Right ventricle myocardium inferior (tissue), 1 donor: ENCODE data around the gene GC. TPM values are rescaled to one million over a fixed set of nuclear protein-coding genes. Genes with fewer than 3 reads are reported as not detected.

Experiments
- ATAC-seq: fragments of 200-7000 bp; cut with Tn5 transposase; one replicate; pipeline ENCODE4 v1.9.1; 2020; ENCODE audit warnings: mild to moderate bottlenecking, moderate library complexity
- DNase-seq: peaks from one replicate; pipeline ENCODE4 v3.0.0; 2021; ENCODE audit errors: missing footprints
- intact Hi-C: fragments of 100-400 bp; cut with DNase I; formaldehyde crosslinking; loops from one replicate; pipeline ENCODE4 v1.11.0; 2022
- total RNA-seq: library from RNA; stranded (reverse); fragmentation: NEBNext Ultra II Directional; extraction: Animal tissue kit (Norgen Biotek cat#: 25700); gene quantifications from one replicate; pipeline ENCODE4 v1.2.1, GENCODE V29; 2021
- donor health status: DM: no; HTN: yes; CAD: no; lungs with severe emphysema.

Gene GC
- total RNA-seq, 1 donor from 2014 or later = not detected

DNA sequence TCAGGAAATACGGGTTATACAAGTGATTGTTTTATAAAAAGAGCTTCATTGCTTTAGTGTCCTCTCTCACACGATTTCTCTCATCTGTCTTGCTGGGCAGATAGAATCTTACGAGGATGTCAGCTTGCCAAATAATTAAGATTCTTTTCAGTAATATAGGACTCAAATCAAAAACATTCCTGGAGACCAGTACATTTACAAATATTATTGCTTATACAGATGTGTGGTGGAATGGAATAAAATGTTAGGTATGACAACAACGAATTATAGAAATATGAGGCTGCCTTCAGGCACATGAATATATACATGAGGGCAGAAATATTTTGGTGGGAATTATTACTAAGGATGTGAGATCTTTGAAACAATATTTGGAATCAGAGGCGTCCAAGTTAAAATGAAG, 88.9 kb downstream of the GC start:
- DNase-seq = no peak
- intact Hi-C loops = no loop called here
- no peak for ATAC-seq

DNA sequence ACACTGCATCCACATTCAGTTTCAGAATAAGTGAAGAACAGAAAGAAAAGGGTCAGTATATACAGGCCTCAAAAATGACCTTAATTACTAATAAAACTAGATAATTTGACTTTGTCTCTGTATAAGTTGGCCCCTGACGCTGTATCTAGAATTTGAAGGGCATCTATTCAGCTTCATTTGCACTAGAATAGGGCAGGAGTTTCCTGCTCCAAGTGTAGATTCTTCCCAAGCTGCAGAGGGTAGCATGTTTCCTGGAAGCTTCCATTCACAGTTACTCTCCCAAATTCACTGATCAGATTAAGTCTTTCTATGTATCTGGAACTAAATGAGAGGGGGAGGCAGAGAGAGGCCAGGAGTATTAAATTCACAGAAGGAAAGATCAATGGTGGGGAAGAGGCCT, 90.9 kb downstream of the GC start:
- DNase-seq (no peak), ATAC-seq (no peak)
- intact Hi-C loops = no loop called here

DNA sequence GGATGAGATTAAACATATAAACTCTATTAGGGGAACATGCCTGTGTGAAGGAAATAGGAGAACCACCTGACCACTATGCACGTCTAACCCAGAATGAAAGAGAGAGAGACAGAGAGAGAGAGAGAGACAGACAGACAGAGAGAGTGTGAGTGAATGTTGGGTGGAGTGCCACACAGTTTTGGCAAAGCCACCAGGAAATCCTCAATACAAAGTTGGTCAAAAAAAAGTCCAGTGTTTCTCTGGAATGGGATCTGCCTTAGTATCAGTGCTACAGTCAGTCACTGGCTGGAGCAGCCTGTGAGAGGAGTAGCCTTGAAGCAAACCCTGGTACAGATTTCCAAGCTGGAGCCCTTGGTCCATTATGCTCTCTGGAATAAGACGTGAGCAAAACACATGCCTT, 91.7 kb downstream of the GC start:
- no peak for DNase-seq
- ATAC-seq = no peak
- intact Hi-C loops = no loop called here

Other genes with a start within 250 kb of the GC start
- not detected for gene NPFFR2, start 247.9 kb upstream of the GC start, total RNA-seq